Panc1 (cell line): Measurements from ENCODE around the gene PPM1B.

ENCODE experiments used
- POLR2AphosphoS5 ChIP-seq: IDR thresholded peaks from 2 replicates; pipeline ENCODE4 v1.6.1; 2012; ENCODE audit warnings: mild to moderate bottlenecking, low read depth, low read length, moderate library complexity
- SIN3A ChIP-seq: IDR thresholded peaks from 2 replicates; pipeline ENCODE4 v1.6.1; 2012; ENCODE audit warnings: low read depth, mild to moderate bottlenecking, low read length, moderate library complexity, borderline replicate concordance; ENCODE audit not compliant: insufficient read depth
- TCF7L2 ChIP-seq: IDR thresholded peaks from 2 replicates; pipeline ENCODE4 v1.6.1; 2011; ENCODE audit warnings: mild to moderate bottlenecking, low read depth, low read length, inconsistent platforms
- TF ChIP-seq, protein P1 (sequence below): fragments of 450-650 bp; IDR thresholded peaks from 2 replicates; pipeline ENCODE4 v1.5.1; 2017; ENCODE audit warnings: mild to moderate bottlenecking
- TF ChIP-seq, protein P2 (sequence below), 2 experiments: IDR thresholded peaks; 2 replicates each; pipeline ENCODE4 v1.6.1; 2011 to 2012; ENCODE audit warnings: low read depth in 2 of 2, control low read depth in 1 of 2, low read length in 1 of 2, mild to moderate bottlenecking in 1 of 2, moderate library complexity in 1 of 2; ENCODE audit not compliant: insufficient read depth in 1 of 2

DNA sequence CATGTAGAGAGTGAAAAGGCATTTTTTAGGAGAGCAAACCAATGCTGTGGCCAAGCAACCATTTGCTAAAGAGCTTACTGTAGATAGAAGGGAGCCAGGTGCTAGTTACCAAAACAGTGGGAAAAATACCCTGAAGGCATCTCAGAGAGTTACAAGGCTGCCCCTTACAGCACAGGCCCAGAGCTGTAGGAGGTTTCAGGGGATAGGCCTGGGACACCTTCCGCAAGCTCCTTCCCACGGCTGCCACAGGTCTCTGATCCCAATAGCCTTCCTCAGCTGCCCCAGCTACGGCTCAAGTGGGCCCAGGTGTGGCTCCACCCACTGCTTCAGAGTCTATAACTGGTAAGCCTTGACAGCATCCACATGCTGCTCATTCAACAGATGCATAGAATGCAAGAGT, 18.2 kb upstream of the PPM1B start:
- TF ChIP-seq, protein P1, sequence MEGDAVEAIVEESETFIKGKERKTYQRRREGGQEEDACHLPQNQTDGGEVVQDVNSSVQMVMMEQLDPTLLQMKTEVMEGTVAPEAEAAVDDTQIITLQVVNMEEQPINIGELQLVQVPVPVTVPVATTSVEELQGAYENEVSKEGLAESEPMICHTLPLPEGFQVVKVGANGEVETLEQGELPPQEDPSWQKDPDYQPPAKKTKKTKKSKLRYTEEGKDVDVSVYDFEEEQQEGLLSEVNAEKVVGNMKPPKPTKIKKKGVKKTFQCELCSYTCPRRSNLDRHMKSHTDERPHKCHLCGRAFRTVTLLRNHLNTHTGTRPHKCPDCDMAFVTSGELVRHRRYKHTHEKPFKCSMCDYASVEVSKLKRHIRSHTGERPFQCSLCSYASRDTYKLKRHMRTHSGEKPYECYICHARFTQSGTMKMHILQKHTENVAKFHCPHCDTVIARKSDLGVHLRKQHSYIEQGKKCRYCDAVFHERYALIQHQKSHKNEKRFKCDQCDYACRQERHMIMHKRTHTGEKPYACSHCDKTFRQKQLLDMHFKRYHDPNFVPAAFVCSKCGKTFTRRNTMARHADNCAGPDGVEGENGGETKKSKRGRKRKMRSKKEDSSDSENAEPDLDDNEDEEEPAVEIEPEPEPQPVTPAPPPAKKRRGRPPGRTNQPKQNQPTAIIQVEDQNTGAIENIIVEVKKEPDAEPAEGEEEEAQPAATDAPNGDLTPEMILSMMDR = no peak
- TF ChIP-seq, protein P2, sequence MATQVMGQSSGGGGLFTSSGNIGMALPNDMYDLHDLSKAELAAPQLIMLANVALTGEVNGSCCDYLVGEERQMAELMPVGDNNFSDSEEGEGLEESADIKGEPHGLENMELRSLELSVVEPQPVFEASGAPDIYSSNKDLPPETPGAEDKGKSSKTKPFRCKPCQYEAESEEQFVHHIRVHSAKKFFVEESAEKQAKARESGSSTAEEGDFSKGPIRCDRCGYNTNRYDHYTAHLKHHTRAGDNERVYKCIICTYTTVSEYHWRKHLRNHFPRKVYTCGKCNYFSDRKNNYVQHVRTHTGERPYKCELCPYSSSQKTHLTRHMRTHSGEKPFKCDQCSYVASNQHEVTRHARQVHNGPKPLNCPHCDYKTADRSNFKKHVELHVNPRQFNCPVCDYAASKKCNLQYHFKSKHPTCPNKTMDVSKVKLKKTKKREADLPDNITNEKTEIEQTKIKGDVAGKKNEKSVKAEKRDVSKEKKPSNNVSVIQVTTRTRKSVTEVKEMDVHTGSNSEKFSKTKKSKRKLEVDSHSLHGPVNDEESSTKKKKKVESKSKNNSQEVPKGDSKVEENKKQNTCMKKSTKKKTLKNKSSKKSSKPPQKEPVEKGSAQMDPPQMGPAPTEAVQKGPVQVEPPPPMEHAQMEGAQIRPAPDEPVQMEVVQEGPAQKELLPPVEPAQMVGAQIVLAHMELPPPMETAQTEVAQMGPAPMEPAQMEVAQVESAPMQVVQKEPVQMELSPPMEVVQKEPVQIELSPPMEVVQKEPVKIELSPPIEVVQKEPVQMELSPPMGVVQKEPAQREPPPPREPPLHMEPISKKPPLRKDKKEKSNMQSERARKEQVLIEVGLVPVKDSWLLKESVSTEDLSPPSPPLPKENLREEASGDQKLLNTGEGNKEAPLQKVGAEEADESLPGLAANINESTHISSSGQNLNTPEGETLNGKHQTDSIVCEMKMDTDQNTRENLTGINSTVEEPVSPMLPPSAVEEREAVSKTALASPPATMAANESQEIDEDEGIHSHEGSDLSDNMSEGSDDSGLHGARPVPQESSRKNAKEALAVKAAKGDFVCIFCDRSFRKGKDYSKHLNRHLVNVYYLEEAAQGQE (IDR thresholded peaks at IDR 0.05; ENCODE audit: insufficient read depth in 1 of 2, low read depth in 2 of 2, low read length in 1 of 2) = no peak
- TF ChIP-seq POLR2AphosphoS5 (no peak), SIN3A (no peak), TCF7L2 (no peak)
